BJ (cell line): ENCODE measurements around the gene MYCBPAP. TPM values are rescaled to one million over a fixed set of nuclear protein-coding genes. Genes with fewer than 3 reads are reported as not detected.

ENCODE experiments used
- CTCF ChIA-PET: fragments of 350-600 bp; formaldehyde crosslinking; extraction: SDS; loops from one replicate; lab custom pipeline; 2021; ENCODE audit warnings: antibody characterized with exemption, inconsistent platforms; lab: Yijun Ruan, JAX
- POLR2A ChIA-PET: fragments of 300-600 bp; sonication (Branson Sonifier 250); formaldehyde crosslinking; extraction: SDS; loops from one replicate; lab custom pipeline; 2021; ENCODE audit warnings: antibody characterized with exemption; lab: Charles Lee
- DNase-seq: peaks from one replicate; pipeline ENCODE4 v3.0.0-alpha.2; 2011; ENCODE audit warnings: low read depth
- H3K27me3 ChIP-seq: 2 replicates; pipeline ENCODE4 v1.6.0; 2011; ENCODE audit warnings: low read length; ENCODE audit not compliant: control insufficient read depth, insufficient read depth
- H3K36me3 ChIP-seq: 2 replicates; pipeline ENCODE4 v1.5.1; 2011; ENCODE audit warnings: low read length; ENCODE audit not compliant: control insufficient read depth, insufficient read depth
- H3K4me3 ChIP-seq: 2 replicates; pipeline ENCODE4 v1.5.1; 2011; ENCODE audit warnings: low read depth, mild to moderate bottlenecking, control low read depth, low read length
- polyA plus RNA-seq: library from polyadenylated mRNA; depleted of rRNA; stranded (reverse); fragments of >200 nt; gene quantifications from 2 replicates; pipeline ENCODE4 v1.2.3, GENCODE V29; 2011
- TF ChIP-seq, protein P1 (sequence below): IDR thresholded peaks from 2 replicates; pipeline ENCODE4 v1.5.1; 2011; ENCODE audit warnings: low read depth, mild to moderate bottlenecking, control low read depth, inconsistent platforms, low read length, moderate library complexity; ENCODE audit not compliant: insufficient read depth

Gene MYCBPAP
- polyA plus RNA-seq, 1 experiment = 0.67 TPM

DNA sequence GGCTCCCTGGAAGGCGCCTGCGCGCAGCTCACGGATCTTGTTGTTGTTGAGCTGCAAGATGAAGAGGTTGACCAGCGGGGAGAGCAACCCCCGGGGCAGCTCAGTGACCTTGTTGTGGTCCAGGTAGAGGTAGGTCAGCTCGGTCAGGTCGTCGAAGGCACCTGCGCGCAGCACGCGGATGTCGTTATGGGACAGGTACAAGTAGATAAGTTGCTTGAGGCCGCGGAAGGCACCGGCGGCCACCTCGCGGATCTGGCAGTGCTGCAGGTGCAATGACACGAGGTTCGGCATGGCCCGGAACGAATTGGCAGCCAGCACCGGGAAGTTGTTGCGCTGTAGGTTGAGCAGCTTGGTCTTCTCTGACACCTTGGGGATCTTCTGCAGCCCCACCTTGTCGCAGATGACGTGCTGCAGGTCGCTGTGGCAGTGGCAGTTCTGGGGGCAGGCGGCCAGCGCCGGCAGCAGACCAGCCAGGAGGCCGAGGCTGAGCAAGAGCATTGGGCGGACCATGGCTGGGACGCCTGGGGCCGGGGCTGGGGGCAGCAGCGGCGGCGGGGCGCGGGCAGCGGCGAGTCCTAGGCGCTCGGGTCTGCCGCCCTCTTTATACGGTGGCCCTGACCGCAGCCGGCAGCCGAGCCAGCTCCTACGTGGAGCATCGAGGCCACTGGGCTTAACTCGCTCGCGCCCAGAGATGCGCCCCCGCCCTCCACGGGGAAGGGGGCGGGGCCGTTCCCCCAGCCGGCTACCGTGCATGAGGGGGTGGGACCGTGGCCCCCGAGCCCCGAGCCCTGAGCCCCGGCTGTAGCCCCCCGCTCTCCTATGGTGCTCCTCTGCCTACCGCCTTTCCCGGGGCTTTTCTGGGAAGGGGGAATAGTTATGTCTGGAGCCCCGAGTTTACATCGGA lies 39.7 kb upstream of the MYCBPAP start, which contains the start of gene CHAD:
Gene CHAD, minus strand, starts transcription at position 577 of the 904 bp plus-strand sequence. Its CDS starts 67 bp downstream, at position 510.
- no peaks in the 10 kb centered on the region for H3K36me3 ChIP-seq
- ChIA-PET POLR2A (no interaction called here), CTCF (interaction anchor here (0.8 to 3.8 kb wide), 3 partner anchors 10 to 14 kb away, joined by 4 to 19 read pairs (median 4); partner anchors contain the start of gene RSAD1)
- DNase-seq = no peak
- peaks cover 20% of the 10 kb centered on the region for H3K27me3 ChIP-seq
- TF ChIP-seq, protein P1, sequence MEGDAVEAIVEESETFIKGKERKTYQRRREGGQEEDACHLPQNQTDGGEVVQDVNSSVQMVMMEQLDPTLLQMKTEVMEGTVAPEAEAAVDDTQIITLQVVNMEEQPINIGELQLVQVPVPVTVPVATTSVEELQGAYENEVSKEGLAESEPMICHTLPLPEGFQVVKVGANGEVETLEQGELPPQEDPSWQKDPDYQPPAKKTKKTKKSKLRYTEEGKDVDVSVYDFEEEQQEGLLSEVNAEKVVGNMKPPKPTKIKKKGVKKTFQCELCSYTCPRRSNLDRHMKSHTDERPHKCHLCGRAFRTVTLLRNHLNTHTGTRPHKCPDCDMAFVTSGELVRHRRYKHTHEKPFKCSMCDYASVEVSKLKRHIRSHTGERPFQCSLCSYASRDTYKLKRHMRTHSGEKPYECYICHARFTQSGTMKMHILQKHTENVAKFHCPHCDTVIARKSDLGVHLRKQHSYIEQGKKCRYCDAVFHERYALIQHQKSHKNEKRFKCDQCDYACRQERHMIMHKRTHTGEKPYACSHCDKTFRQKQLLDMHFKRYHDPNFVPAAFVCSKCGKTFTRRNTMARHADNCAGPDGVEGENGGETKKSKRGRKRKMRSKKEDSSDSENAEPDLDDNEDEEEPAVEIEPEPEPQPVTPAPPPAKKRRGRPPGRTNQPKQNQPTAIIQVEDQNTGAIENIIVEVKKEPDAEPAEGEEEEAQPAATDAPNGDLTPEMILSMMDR = no peak
- H3K4me3 ChIP-seq = peak within 1 kb of the TSS; percentile 25

DNA sequence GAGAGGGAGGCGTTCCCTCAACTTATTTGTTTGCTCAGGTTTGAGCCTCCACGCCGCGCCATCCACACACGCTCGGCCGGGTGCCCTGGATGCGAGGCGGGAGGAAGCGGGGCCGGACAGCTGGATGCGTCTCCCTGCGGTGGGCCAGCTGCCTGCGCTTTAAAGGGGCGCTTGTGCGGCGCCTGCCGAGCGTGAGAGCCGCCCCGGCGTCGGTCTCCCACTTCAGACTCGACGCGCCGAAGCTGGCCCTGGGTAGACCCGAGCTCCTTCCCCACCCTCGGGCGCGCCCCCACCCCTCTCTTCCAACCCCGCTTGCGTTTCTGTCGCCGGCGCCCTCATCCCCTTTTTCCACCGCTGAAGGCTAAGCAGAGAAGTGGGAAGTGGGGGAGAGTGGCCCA lies 39.0 kb upstream of the MYCBPAP start:
- CTCF ChIA-PET = interaction anchor here (3.8 kb wide), 1 partner anchor 9 kb away, joined by 19 read pairs; the partner anchor contains the start of gene RSAD1
- TF ChIP-seq, protein P1 = no peak
- no peaks in the 10 kb centered on the region; the same call in 1 of the 2 replicates for H3K36me3 ChIP-seq
- DNase-seq = no peak
- peaks cover 20% of the 10 kb centered on the region for H3K27me3 ChIP-seq
- POLR2A ChIA-PET = no interaction called here
- H3K4me3 ChIP-seq = peak overlapping the region; percentile 25

DNA sequence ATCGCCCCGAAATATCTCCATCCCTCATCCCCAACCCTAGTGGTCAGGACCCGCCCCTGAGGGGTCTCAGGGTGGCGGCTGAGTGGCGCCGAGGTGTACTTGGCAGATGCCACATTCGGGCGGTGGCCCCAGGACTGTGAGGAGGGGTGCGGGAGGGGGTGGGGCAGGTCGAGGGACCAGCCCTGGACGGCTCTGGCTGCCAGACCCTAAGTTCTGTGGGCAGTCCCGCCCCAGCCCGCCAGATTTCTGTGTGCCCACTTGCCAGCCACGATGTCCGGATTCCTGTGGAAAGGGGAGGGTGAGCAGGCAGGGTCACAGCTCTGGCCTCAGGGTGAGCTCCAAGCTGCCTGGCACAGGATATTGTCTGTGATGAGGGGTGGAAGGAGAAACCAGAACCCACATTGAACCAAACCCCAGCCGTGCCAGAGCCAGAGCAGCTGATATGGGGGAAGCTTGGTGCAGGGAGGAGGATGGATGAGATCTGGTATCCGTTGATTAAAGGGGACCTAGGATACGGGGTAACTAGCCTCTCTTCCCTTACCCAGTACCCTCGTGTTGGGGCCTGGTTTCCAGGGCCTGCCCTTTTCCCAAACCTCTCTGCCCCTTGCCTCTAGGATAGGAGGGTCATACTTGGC lies 38.5 kb upstream of the MYCBPAP start:
- no peak overlapping the region for H3K4me3 ChIP-seq
- POLR2A ChIA-PET = no interaction called here
- CTCF ChIA-PET = interaction anchor here (1.3 to 3.8 kb wide), 2 partner anchors 9 kb away, joined by 4 to 19 read pairs; partner anchors contain the start of gene RSAD1
- H3K27me3 ChIP-seq = peaks cover 20% of the 10 kb centered on the region
- TF ChIP-seq, protein P1 = no peak
- H3K36me3 ChIP-seq = no peaks in the 10 kb centered on the region; the same call in 1 of the 2 replicates
- DNase-seq = no peak

DNA sequence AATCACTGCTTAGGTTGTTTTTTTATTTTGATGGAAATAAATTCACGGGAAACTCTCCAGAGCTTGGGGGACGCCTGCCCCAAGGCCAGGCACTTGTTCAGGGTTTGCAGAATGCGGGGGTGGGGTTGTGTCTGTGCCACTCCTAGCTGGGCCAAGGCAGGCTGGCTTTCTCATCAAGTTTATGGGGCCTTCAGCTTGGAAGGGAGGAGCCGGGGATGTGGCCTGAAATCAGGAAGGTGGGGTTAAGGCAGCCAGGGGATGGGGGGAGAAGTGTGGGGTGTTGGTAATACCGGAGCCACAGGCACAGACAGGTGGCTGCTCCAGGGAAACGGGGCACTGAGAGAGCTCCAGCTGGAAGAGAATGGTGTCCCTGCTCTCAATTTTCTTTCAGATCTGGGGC lies 37.8 kb upstream of the MYCBPAP start:
- POLR2A ChIA-PET = no interaction called here
- no peak for DNase-seq
- H3K27me3 ChIP-seq = peaks cover 20% of the 10 kb centered on the region
- CTCF ChIA-PET = interaction anchor here (1.3 kb wide), 1 partner anchor 9 kb away, joined by 4 read pairs; the partner anchor contains the start of gene RSAD1
- H3K36me3 ChIP-seq = no peaks in the 10 kb centered on the region; the same call in 1 of the 2 replicates
- no peak overlapping the region for H3K4me3 ChIP-seq
- TF ChIP-seq, protein P1 = no peak
